ENCODE results near the gene MCFD2.

Gene MCFD2

GRCh38 chr2:46858702-46859090 lies 56.9 kb downstream of the MCFD2 start:
- DNase-seq (ENCODE audit: extremely low read depth, low read depth), result no peak
- no peak overlapping the region for H3K4me3 ChIP-seq (replicated peaks; ENCODE audit: low read depth, low read length)
- no peak for TF ChIP-seq CTCF (IDR thresholded peaks at IDR 0.05; ENCODE audit: low read depth, low read length, missing control alignments)

DNA sequence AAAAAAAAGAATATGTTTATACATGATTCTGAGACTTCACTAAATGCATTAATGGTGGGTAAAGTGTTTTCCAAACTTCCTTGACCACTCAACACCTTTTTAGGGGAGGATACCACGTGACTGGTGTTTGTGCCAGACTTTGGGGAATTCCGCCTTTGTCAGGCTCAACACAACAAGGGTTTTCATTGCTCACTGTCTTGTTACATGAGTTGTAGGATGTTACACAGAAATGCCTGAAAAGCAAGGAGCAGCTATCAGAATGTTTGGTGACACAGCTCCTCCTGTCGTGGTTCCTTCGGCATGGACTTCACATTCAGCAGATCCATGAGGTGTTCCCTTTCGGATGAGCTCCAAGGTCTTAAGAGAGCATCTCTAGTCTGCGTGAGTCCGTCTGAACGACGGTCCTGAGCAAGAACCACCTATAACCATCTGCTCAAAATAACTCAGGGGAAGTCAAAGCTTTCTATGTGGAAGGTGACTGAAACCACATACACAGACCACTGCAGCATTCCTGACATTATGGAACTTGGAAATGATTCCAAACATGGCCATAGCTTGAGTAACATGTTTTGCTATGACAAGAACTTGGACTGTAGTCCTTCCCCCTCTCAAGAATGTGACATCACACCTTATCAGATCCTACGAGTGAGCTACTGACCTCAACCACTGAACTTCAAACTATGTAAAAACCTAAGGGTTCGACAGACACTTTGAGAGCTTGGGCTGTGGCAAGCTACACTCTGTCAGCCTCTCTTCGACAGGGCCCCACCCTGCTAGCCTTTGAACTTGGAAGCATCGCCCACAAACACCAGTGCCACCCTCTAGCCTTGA lies 57.5 kb downstream of the MCFD2 start:
- no peak for DNase-seq (ENCODE audit: extremely low read depth, low read depth)
- H3K4me3 ChIP-seq (replicated peaks; ENCODE audit: low read depth, low read length), result no peak overlapping the region
- TF ChIP-seq CTCF (IDR thresholded peaks at IDR 0.05; ENCODE audit: low read depth, low read length, missing control alignments), result no peak

DNA sequence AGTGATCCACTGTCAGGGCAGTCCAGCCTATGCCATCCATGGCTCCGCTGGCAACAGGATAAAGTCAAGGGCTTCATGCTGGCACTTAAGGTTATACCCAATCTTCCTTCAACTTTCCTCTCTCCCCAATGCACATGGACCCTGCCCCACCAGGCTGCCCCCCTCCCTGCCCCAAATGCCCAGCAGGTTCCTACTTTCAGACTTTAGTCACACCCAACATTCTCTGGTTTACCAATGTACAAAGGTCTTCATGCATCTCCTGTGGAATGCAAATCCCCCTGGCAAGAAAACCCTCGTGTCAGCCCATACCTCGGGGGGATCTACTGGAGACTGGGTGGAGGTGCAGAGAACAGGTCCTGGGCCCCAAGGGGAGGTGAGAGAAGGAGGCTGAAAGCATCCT lies 59.3 kb downstream of the MCFD2 start:
- DNase-seq (ENCODE audit: extremely low read depth, low read depth), result no peak
- H3K4me3 ChIP-seq (replicated peaks; ENCODE audit: low read depth, low read length), result no peak overlapping the region
- TF ChIP-seq CTCF (IDR thresholded peaks at IDR 0.05; ENCODE audit: low read depth, low read length, missing control alignments), result no peak

DNA sequence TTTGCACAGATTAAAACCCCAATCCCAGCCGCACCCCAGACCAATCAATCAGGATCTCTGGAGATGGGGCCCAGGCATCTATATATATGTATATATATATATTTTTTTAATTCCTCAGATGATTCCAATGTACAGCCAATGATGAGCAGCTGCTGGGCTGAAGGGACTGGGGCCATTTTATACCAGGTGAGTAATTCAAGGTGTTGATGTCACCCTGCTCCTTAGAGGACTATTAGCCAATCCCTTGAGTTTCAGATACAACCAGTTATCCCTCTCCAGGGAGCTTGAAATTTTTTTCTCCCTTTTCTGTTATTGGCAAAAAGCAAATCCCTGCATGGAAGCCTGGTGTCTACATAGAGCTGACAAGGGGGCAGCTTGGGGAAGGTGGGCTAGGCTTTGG lies 59.8 kb downstream of the MCFD2 start:
- no peak overlapping the region for H3K4me3 ChIP-seq (replicated peaks; ENCODE audit: low read depth, low read length)
- DNase-seq (ENCODE audit: extremely low read depth, low read depth), result no peak
- no peak for TF ChIP-seq CTCF (IDR thresholded peaks at IDR 0.05; ENCODE audit: low read depth, low read length, missing control alignments)

GRCh38 chr2:46854260-46854659 lies 61.3 kb downstream of the MCFD2 start:
- no peak overlapping the region for H3K4me3 ChIP-seq (replicated peaks; ENCODE audit: low read depth, low read length)
- no peak for DNase-seq (ENCODE audit: extremely low read depth, low read depth)
- no peak for TF ChIP-seq CTCF (IDR thresholded peaks at IDR 0.05; ENCODE audit: low read depth, low read length, missing control alignments)

- TF ChIP-seq CTCF (IDR thresholded peaks at IDR 0.05; ENCODE audit: low read depth, low read length, missing control alignments), result no peak
- H3K4me3 ChIP-seq (replicated peaks; ENCODE audit: low read depth, low read length), result no peak overlapping the region
- DNase-seq (ENCODE audit: extremely low read depth, low read depth), result no peak
These were observed 63.0 kb downstream of the MCFD2 start for GRCh38 chr2:46852598-46852997.

GRCh38 chr2:46852124-46852523 lies 63.5 kb downstream of the MCFD2 start:
- DNase-seq (ENCODE audit: extremely low read depth, low read depth), result no peak
- TF ChIP-seq CTCF (IDR thresholded peaks at IDR 0.05; ENCODE audit: low read depth, low read length, missing control alignments), result no peak
- H3K4me3 ChIP-seq (replicated peaks; ENCODE audit: low read depth, low read length), result no peak overlapping the region

Measured in HFF-Myc (cell line).